Endothelial cell of umbilical vein (primary cell): ENCODE results near the gene CA11. TPM values are rescaled to one million over a fixed set of nuclear protein-coding genes. Genes with fewer than 3 reads are reported as not detected.

ENCODE experiments used
- BruUV-seq: library from RNA; stranded (reverse); fragments of 400-500 nt; replicated peaks from 2 replicates; lab custom pipeline; 2021; lab: Mats Ljungman, UMichigan
- CTCF ChIA-PET: fragments of 300-600, 350-600 bp; sonication (Branson Sonifier 250); formaldehyde crosslinking; loops from one replicate; lab custom pipeline; 2021; ENCODE audit warnings: antibody characterized with exemption, inconsistent platforms; lab: Charles Lee
- POLR2A ChIA-PET: fragments of 300-600, 350-600 bp; sonication (Branson Sonifier 250); formaldehyde crosslinking; loops from one replicate; lab custom pipeline; 2021; ENCODE audit warnings: antibody characterized with exemption, inconsistent platforms; lab: Charles Lee
- DNase-seq: peaks from one replicate; pipeline ENCODE4 v3.0.0-alpha.2; 2011; ENCODE audit warnings: low read depth, low spot score
- FAIRE-seq: peaks from 2 replicates; lab custom pipeline; 2011; peaks lifted over from hg19 to GRCh38; lab: Jason Lieb, UNC
- H2AFZ ChIP-seq: 2 replicates; pipeline ENCODE4 v1.6.0; 2012; ENCODE audit warnings: low read depth, low read length, control low read depth, inconsistent platforms
- H3K27ac ChIP-seq: 2 replicates; pipeline ENCODE4 v1.5.1; 2011; ENCODE audit warnings: low read depth, mild to moderate bottlenecking, control low read depth, low read length, moderate library complexity; ENCODE audit not compliant: insufficient read depth
- H3K27me3 ChIP-seq, 2 experiments: 2 replicates each; pipeline versions ENCODE4 v1.6.0 to v1.6.1; 2011; ENCODE audit warnings: low read length in 2 of 2, mixed read lengths in 1 of 2; ENCODE audit not compliant: control insufficient read depth in 2 of 2, insufficient read depth in 2 of 2
- H3K36me3 ChIP-seq, 2 experiments: 2 replicates in 1 of 2; 3 replicates in 1 of 2; pipeline ENCODE4 v1.5.1; 2011; ENCODE audit warnings: low read length in 2 of 2, mild to moderate bottlenecking in 1 of 2, moderate library complexity in 1 of 2; ENCODE audit not compliant: control insufficient read depth in 2 of 2, insufficient read depth in 2 of 2; ENCODE audit errors: extremely low read depth in 1 of 2
- H3K4me1 ChIP-seq: 3 replicates; pipeline ENCODE4 v1.5.1; 2011; ENCODE audit warnings: mild to moderate bottlenecking, low read length; ENCODE audit not compliant: control insufficient read depth, insufficient read depth; ENCODE audit errors: extremely low read depth
- H3K4me2 ChIP-seq: 2 replicates; pipeline ENCODE4 v1.6.1; 2011; ENCODE audit warnings: low read length, control low read depth, mixed read lengths; ENCODE audit not compliant: insufficient read depth
- H3K4me3 ChIP-seq, 3 experiments: fragments of 200-600 bp in 1 of 3; sonication (generic), shearing (Covaris generic) in 1 of 3; replicated peaks in 1 of 3; 2 replicates each; pipeline ENCODE4 v1.5.1; 2011 to 2016; ENCODE audit warnings: control low read depth in 3 of 3, low read length in 3 of 3, mild to moderate bottlenecking in 2 of 3, inconsistent platforms in 1 of 3, low read depth in 1 of 3, moderate library complexity in 1 of 3; ENCODE audit not compliant: insufficient read depth in 1 of 3
- H3K79me2 ChIP-seq: 2 replicates; pipeline ENCODE4 v1.6.0; 2012; ENCODE audit warnings: low read length, inconsistent platforms; ENCODE audit not compliant: control insufficient read depth, insufficient read depth
- H3K9ac ChIP-seq: replicated peaks from 2 replicates; pipeline ENCODE3; 2011; ENCODE audit warnings: low read length, control low read depth; ENCODE audit not compliant: insufficient read depth; ENCODE audit errors: extremely low read depth
- H3K9me1 ChIP-seq: replicated peaks from 3 replicates; pipeline ENCODE4 v1.6.0; 2011; ENCODE audit warnings: mild to moderate bottlenecking, low read length; ENCODE audit not compliant: control insufficient read depth, insufficient read depth; ENCODE audit errors: extremely low read depth
- H3K9me3 ChIP-seq: replicated peaks from 2 replicates; pipeline ENCODE4 v1.5.1; 2012; ENCODE audit warnings: low read length, inconsistent platforms; ENCODE audit not compliant: control insufficient read depth, insufficient read depth
- H4K20me1 ChIP-seq: replicated peaks from 2 replicates; pipeline ENCODE3; 2011; ENCODE audit warnings: mild to moderate bottlenecking, low read length; ENCODE audit not compliant: control insufficient read depth, insufficient read depth; ENCODE audit errors: extremely low read depth
- EZH2 ChIP-seq: IDR thresholded peaks from 2 replicates; pipeline ENCODE4 v1.6.1; 2012; ENCODE audit warnings: borderline replicate concordance, low read depth, mild to moderate bottlenecking, moderate library complexity, low read length, inconsistent platforms; ENCODE audit not compliant: severe bottlenecking
- FOS ChIP-seq: IDR thresholded peaks from 2 replicates; pipeline ENCODE4 v1.6.1; 2011; ENCODE audit warnings: mild to moderate bottlenecking, low read length, moderate library complexity, borderline replicate concordance; ENCODE audit not compliant: insufficient read depth
- GATA2 ChIP-seq: IDR thresholded peaks from 2 replicates; pipeline ENCODE4 v1.7.0; 2011; ENCODE audit warnings: low read depth, mild to moderate bottlenecking, moderate library complexity, mixed read lengths, low read length; ENCODE audit not compliant: insufficient read length, insufficient read depth
- JUN ChIP-seq: IDR thresholded peaks from 2 replicates; pipeline ENCODE4 v1.6.1; 2011; ENCODE audit warnings: borderline replicate concordance, low read depth; ENCODE audit not compliant: insufficient read length, insufficient read depth
- MYC ChIP-seq: IDR thresholded peaks from one replicate; pipeline ENCODE4 v1.6.1; 2011; ENCODE audit warnings: mild to moderate bottlenecking, low read depth, low read length
- POLR2A ChIP-seq: IDR thresholded peaks from 2 replicates; pipeline ENCODE4 v1.6.1; 2012; ENCODE audit warnings: low read depth, mild to moderate bottlenecking, control low read depth, low read length
- POLR2AphosphoS5 ChIP-seq: IDR thresholded peaks from 2 replicates; pipeline ENCODE4 v1.6.1; 2012; ENCODE audit warnings: low read depth, mild to moderate bottlenecking, control low read depth, low read length, moderate library complexity; ENCODE audit not compliant: insufficient read depth
- dilution Hi-C: fragments of 300-500 bp; cut with MboI; formaldehyde crosslinking; loops from one replicate; pipeline ENCODE4 v1.15.0; 2019; ENCODE audit warnings: low sequenced_read_pairs; ENCODE audit not compliant: extremely low pct_ligation_motif_present
- intact Hi-C: fragments of 100-400 bp; cut with micrococcal nuclease; formaldehyde crosslinking; loops from one replicate; pipeline ENCODE4 v1.10.0; 2022
- polyA plus RNA-seq, 4 experiments: library from polyadenylated mRNA; depleted of rRNA in 3 of 4; stranded (reverse) in 3 of 4; unstranded in 1 of 4; fragments of >200 nt; gene quantifications; 2 replicates each; pipeline versions ENCODE4 v1.2.1 to v1.2.3, GENCODE V29; 2011 to 2012; ENCODE audit warnings: missing spikeins in 1 of 4
- total RNA-seq: library from RNA; stranded (reverse); gene quantifications from 2 replicates; pipeline ENCODE4 v1.2.3, GENCODE V29; 2021
- TF ChIP-seq, protein P1 (sequence below), 2 donors: IDR thresholded peaks; 1 replicate in 1 of 2; 2 replicates in 1 of 2; pipeline ENCODE4 v1.5.1; 2011; ENCODE audit warnings: low read length in 2 of 2, mild to moderate bottlenecking in 2 of 2, moderate library complexity in 2 of 2, control low read depth in 1 of 2, inconsistent platforms in 1 of 2, low read depth in 1 of 2; ENCODE audit not compliant: insufficient read depth in 1 of 2; ENCODE audit errors: extremely low read depth in 1 of 2
- TF ChIP-seq, protein P2 (sequence below): IDR thresholded peaks from 2 replicates; pipeline ENCODE4 v1.6.1; 2011; ENCODE audit not compliant: insufficient read depth, insufficient read length

CA11 gene
- total and polyA plus RNA-seq, 2 donors (not counting 3 experiments of a cell fraction or from before 2014, with no cell fraction given): 2.8 to 4.7 TPM

DNA sequence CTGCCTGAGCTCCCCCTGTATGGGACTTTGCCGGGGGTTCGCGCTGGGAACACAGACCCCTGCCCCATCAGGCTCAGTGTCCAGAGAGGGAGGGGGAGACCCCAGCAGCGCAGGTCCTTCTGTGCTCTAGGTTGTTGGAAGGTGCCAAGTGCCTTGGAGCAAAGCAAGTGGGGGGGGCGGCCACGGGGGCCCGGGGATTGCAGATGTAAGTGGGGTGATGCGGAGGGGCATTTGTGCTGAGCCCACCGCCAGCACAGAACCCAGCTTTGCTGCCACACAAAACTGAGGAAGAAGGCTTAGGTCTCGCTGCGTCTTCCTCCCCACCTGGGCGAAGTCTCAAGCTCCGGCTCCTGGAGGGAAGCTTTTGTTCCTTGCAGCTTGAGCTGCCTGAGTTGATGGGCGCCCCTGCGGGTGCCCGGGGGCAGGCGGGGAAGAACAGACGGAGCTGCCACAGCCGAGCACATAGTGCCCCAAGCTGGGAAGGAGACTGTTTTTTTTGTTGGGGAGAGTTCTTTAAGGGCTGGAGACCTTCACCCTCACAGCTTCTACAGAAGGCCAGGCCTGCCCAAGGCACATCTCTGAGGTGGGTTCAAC, 28.3 kb upstream of the CA11 start:
- Histone ChIP-seq H3K4me1 (no peaks in the 10 kb centered on the region), H3K27me3 (no peaks in the 10 kb centered on the region)

More for the DNA sequence above, 28.3 kb upstream of the CA11 start:
- Histone ChIP-seq H3K9me3 (no peaks in the 10 kb centered on the region), H3K9ac (no peak overlapping the region), H3K4me3 (no peak overlapping the region), H3K9me1 (no peaks in the 10 kb centered on the region), H2AFZ (peak overlapping the region; percentile 41), H3K27ac (no peak overlapping the region), H3K79me2 (no peaks in the 10 kb centered on the region), H4K20me1 (no peaks in the 10 kb centered on the region), H3K36me3 (no peaks in the 10 kb centered on the region), H3K4me2 (no peak overlapping the region)
- dilution Hi-C loops: no loop called here
- DNase-seq: no peak
- ChIA-PET POLR2A (no interaction called here), CTCF (interaction anchor here (0.6 to 3.6 kb wide), 20 partner anchors 8 to 168 kb away, joined by 3 to 54 read pairs (median 10); partner anchors contain the start of genes CA11, HSD17B14, IZUMO1 and RASIP1)
- no peak for TF ChIP-seq GATA2
- TF ChIP-seq, protein P1, sequence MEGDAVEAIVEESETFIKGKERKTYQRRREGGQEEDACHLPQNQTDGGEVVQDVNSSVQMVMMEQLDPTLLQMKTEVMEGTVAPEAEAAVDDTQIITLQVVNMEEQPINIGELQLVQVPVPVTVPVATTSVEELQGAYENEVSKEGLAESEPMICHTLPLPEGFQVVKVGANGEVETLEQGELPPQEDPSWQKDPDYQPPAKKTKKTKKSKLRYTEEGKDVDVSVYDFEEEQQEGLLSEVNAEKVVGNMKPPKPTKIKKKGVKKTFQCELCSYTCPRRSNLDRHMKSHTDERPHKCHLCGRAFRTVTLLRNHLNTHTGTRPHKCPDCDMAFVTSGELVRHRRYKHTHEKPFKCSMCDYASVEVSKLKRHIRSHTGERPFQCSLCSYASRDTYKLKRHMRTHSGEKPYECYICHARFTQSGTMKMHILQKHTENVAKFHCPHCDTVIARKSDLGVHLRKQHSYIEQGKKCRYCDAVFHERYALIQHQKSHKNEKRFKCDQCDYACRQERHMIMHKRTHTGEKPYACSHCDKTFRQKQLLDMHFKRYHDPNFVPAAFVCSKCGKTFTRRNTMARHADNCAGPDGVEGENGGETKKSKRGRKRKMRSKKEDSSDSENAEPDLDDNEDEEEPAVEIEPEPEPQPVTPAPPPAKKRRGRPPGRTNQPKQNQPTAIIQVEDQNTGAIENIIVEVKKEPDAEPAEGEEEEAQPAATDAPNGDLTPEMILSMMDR (IDR thresholded peaks at IDR 0.05; ENCODE audit: extremely low read depth in 1 of 2, insufficient read depth in 1 of 2, low read depth in 1 of 2, low read length in 2 of 2): no peak
- no peak for TF ChIP-seq POLR2A
- no peak for TF ChIP-seq FOS
- no peak for TF ChIP-seq MYC
- no peak for TF ChIP-seq EZH2
- no peak for TF ChIP-seq JUN
- TF ChIP-seq POLR2AphosphoS5: no peak
- TF ChIP-seq, protein P2, sequence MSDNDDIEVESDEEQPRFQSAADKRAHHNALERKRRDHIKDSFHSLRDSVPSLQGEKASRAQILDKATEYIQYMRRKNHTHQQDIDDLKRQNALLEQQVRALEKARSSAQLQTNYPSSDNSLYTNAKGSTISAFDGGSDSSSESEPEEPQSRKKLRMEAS: no peak
- no TSS peak for BruUV-seq
- intact Hi-C loops: loop anchor here (2.0 kb wide), 1 partner anchor 114 kb away; no protein-coding TSS in a partner anchor
- no peak for FAIRE-seq
